HUES48 (cell line): ENCODE measurements around the gene PDLIM3.

Experiments used
- H3K27ac ChIP-seq: one replicate; pipeline ENCODE4 v1.7.0; 2013; ENCODE audit warnings: low read depth, low read length, inconsistent platforms
- H3K27me3 ChIP-seq: 2 replicates; pipeline ENCODE4 v1.6.1; 2013; ENCODE audit warnings: mild to moderate bottlenecking, low read length; ENCODE audit not compliant: control insufficient read depth, insufficient read depth
- H3K36me3 ChIP-seq: 2 replicates; pipeline ENCODE4 v1.6.1; 2013; ENCODE audit warnings: low read length; ENCODE audit not compliant: control insufficient read depth, insufficient read depth
- H3K4me1 ChIP-seq: 2 replicates; pipeline ENCODE4 v1.6.1; 2013; ENCODE audit warnings: mild to moderate bottlenecking, low read length; ENCODE audit not compliant: control insufficient read depth, insufficient read depth
- H3K4me3 ChIP-seq: 2 replicates; pipeline ENCODE4 v1.5.1; 2013; ENCODE audit warnings: mild to moderate bottlenecking, low read depth, low read length
- H3K9ac ChIP-seq: 2 replicates; pipeline ENCODE4 v1.6.1; 2013; ENCODE audit warnings: mild to moderate bottlenecking, low read depth, low read length, moderate library complexity
- H3K9me3 ChIP-seq: 2 replicates; pipeline ENCODE4 v1.6.1; 2013; ENCODE audit warnings: low read length; ENCODE audit not compliant: control insufficient read depth, insufficient read depth

PDLIM3 gene, protein sequence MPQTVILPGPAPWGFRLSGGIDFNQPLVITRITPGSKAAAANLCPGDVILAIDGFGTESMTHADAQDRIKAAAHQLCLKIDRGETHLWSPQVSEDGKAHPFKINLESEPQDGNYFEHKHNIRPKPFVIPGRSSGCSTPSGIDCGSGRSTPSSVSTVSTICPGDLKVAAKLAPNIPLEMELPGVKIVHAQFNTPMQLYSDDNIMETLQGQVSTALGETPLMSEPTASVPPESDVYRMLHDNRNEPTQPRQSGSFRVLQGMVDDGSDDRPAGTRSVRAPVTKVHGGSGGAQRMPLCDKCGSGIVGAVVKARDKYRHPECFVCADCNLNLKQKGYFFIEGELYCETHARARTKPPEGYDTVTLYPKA

DNA sequence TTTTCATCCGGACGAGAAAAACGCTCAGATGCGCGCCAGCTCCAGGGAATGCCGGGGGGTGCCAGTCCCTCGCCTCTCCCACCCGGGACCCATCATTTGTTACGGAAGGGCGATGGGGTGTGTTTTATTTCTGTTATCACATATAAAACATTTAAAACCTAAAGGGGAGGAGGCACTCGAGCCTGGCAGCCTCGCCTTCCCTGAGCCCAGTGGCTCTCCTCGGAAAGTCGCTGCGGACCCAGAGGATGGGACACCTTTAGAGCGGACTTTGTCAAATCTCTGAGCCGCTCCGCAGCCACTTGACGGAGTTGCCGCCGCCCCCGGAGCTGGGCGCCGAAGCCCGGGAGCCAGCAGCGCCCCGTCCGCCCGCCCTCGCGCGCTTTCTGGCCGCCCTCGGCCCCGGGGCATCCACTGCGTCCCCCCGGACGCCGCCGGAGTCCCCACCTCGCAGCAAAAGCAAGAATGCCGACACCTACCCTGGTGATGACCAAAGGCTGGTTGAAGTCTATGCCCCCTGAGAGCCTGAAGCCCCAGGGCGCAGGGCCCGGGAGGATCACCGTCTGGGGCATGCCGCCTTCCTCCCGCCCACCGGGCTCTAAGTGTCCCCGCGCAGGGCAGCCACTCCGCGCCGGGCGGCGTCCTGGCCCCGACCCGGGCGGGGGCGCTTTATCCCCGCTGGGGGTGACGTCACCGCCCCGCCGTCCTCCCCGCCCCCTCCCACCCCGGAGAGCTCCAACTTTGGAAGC is at the start of gene PDLIM3:
TSS of gene PDLIM3 (minus strand) at position 642 of the 746 bp plus-strand sequence. CDS start at position 569, 73 bp downstream.
- Histone ChIP-seq H3K4me1 (peaks cover 8% of the 10 kb centered on the region), H3K9ac (peak within 1 kb of the TSS; percentile 65; the same call in 1 of the 2 replicates), H3K27me3 (peaks cover 56% of the 10 kb centered on the region), H3K27ac (peak within 1 kb of the TSS; percentile 17), H3K36me3 (no peaks in the 10 kb centered on the region), H3K4me3 (peak within 1 kb of the TSS; percentile 77), H3K9me3 (no peaks in the 10 kb centered on the region)

- Histone ChIP-seq H3K9ac (no peak overlapping the region), H3K4me3 (no peak overlapping the region), H3K27me3 (peaks cover 13% of the 10 kb centered on the region), H3K36me3 (no peaks in the 10 kb centered on the region), H3K4me1 (peaks cover 28% of the 10 kb centered on the region), H3K9me3 (no peaks in the 10 kb centered on the region), H3K27ac (no peak overlapping the region)
These were observed 48.5 kb upstream of the PDLIM3 start for GRCh38 chr4:185583813-185584212.

DNA sequence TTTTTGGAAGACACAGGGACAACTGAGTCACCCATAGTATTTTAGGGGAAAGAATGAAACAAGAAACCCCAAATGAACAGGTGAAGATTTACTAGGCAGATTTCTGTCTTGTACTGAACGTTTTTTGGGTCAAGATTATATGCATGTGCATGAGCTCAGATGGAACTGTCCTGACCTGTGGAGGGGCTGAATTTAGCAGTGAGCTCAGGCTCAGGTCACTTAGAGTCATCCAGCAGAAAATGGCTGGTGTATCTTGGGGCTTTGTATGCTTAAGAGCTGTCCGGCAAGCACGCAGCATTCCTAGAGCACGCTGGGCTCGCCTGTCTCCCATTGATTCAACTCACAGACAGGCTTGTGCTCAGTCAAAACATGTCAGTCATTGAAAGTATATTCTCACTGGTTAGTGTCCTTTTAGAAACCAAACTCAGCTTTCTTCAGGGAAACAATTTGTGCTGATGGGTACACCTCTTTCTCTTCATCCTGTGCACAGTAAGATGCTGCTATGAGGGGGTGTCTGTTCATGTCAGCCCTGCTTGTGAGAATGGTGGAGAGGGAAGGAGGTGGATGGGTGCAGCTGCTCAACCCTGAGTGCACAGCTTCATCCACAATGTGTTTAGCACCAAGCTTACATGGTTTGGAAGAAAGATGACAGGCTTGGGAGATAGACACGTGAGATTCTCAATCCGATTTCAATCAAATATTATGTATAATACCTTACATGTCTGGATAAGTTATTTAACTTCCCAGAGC is 47.5 kb upstream of the PDLIM3 start:
- H3K36me3 ChIP-seq: no peaks in the 10 kb centered on the region
- no peak overlapping the region for H3K9ac ChIP-seq
- H3K4me3 ChIP-seq: no peak overlapping the region
- peaks cover 26% of the 10 kb centered on the region for H3K4me1 ChIP-seq
- H3K27ac ChIP-seq: no peak overlapping the region
- peaks cover 8% of the 10 kb centered on the region for H3K27me3 ChIP-seq
- no peaks in the 10 kb centered on the region for H3K9me3 ChIP-seq

DNA sequence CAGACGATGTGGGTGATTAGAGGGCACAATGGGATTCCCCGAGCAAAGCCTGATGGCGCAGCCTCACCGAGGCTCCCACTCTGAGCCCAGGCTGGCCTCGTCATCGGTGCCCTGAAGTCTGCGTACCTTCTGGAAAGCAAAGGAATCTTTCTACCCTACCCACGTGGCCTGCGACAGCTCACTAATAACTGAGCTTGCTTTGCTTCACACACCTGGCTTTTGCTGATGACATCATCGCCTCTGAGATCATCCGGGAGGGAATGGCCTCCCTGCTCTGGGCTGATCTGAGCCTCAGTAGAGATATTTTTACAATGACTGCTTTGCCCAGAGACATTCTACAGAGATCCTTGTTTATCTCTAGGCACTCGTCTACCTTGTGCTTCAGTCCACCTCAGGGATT is 45.4 kb upstream of the PDLIM3 start:
- Histone ChIP-seq H3K9ac (no peak overlapping the region), H3K4me1 (peaks cover 6% of the 10 kb centered on the region), H3K36me3 (no peaks in the 10 kb centered on the region), H3K4me3 (no peak overlapping the region), H3K27ac (no peak overlapping the region), H3K27me3 (peaks cover 4% of the 10 kb centered on the region; the same call in 1 of the 2 replicates), H3K9me3 (no peaks in the 10 kb centered on the region)

- no peak overlapping the region for H3K4me3 ChIP-seq
- H3K27me3 ChIP-seq: no peaks in the 10 kb centered on the region
- peaks cover 8% of the 10 kb centered on the region for H3K4me1 ChIP-seq
- no peaks in the 10 kb centered on the region for H3K36me3 ChIP-seq
- H3K27ac ChIP-seq: no peak overlapping the region
- no peak overlapping the region for H3K9ac ChIP-seq
- no peaks in the 10 kb centered on the region for H3K9me3 ChIP-seq
These were observed 43.0 kb upstream of the PDLIM3 start for GRCh38 chr4:185578284-185578683.

DNA sequence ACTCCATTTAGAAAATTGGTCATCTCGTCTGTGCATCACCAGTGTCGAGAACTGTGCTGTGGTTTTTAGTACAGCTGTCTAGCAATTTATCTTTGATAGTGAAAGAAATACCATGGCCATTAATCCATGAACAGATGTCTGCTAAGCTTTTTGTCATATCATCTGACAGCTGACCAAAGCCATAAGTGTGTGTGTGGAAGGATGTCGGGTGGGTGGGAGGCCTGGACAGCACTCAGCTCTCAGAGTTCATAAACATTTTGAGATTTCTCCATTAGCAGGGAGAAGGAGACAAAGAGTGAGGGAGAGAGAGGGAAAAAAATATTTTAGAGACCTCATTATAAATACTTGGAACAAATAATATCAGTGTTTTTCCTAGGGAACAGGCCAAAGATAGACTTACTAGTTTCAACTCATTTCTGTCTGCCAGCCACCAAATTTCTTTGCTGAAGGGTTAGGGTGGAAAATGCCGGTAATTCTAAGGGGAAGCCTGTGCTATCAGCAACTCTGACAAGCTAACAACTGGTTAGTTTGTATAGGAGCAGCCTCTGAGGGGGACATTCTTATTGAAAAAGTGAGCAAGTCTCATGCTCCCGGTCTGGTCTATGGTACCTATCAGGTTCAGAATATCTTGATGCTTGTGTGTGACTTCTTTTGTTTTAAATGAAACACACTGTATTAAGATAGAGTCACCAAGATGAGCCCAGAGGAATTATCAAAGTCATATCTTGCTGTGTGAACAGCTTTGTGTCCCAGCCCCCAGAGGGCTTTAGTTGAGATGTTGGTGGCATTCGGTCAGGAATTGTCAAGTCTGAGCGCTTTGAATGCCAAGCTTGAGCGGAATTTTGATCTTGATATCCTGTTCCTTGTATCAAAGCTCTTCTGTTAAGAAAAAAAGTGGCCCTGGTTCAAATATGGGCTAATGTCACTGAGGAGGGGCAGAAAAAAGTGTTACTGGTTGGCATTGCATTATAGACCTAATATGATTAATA is 41.9 kb upstream of the PDLIM3 start:
- Histone ChIP-seq H3K9me3 (no peaks in the 10 kb centered on the region), H3K4me3 (no peak overlapping the region), H3K36me3 (no peaks in the 10 kb centered on the region), H3K27me3 (no peaks in the 10 kb centered on the region), H3K9ac (no peak overlapping the region), H3K4me1 (peaks cover 9% of the 10 kb centered on the region), H3K27ac (no peak overlapping the region)

DNA sequence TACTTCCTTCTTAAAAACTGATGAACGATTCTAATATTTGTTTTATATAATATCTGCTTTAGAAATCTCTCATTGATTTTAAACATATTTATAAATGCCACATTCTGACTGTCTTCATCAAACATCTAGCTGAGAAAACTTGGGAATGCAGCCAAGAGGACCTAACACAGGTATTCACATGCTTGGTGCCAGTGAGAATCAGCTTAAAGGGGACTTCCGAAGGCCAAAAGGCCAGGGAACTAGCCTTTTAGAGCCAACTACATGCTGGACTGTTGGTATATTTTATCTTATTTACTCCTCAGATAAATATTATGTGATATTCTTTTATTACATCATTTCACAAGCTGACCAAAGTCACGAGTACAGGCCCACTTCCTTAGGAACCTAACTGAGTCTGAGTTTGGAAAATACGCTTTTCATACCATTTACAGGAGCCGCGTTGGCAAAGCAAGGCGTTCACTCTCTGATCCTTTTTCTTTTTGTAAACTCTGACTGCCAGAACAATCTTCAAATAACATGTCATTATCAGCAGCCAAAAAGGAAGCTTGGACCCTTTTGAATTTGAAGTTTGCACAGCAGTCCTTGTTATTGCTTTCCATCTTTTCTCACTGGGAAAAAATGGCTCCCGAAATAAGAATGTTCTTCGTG is 41.1 kb upstream of the PDLIM3 start:
- Histone ChIP-seq H3K4me3 (no peak overlapping the region), H3K27ac (no peak overlapping the region), H3K9me3 (no peaks in the 10 kb centered on the region), H3K27me3 (no peaks in the 10 kb centered on the region), H3K4me1 (peaks cover 9% of the 10 kb centered on the region), H3K36me3 (no peaks in the 10 kb centered on the region), H3K9ac (no peak overlapping the region)

DNA sequence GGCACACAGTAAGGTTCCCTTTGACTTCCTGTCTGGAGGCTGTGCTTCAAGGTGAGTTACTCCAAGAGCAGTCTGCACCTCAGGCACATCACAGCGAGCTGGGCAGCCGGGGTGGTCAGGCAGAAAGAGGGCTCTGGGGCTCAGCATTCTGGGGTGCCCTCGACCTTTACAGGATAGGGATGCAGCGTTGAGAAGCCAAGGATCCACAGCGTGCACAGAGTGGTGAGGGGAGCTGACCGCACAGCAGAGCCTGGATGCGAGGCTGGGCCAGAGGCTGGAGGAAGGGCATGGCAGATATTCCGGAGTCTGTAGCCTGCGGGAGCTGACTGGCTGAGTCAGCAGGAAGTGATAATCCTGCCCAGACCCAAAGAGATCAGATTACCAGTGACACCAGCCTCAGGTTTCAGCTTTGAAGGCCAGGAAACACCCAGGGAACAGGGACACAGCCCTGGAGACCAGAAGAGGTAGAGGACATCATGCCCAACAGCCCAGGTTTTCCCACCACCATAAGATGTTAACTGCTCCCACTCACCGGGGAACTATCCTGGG is 38.4 kb upstream of the PDLIM3 start:
- H3K9ac ChIP-seq: no peak overlapping the region
- no peak overlapping the region for H3K4me3 ChIP-seq
- peak overlapping the region; percentile 5 for H3K27ac ChIP-seq

DNA sequence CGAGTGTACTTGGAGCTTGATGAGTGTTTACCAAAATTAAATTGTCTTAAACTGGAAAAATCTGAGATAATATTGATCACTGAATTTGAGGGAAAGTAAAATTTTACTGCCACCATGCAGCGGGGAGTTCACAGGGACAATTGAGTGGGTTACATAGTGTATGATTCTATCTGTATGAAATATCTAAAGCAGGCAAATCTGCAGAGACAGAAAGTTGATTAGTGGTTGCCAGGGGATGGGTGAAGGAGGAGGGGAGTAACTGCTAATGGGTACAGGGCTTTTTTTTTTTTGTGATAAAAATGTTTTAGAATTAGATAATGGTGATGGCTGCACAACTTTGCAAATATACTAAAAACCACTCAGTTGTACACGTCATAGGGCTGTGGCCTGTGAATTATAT is 35.4 kb upstream of the PDLIM3 start:
- Histone ChIP-seq H3K4me3 (no peak overlapping the region), H3K9ac (no peak overlapping the region), H3K27me3 (no peaks in the 10 kb centered on the region), H3K36me3 (no peaks in the 10 kb centered on the region), H3K4me1 (peaks cover 9% of the 10 kb centered on the region), H3K9me3 (no peaks in the 10 kb centered on the region), H3K27ac (no peak overlapping the region)

More for the DNA sequence above, 38.4 kb upstream of the PDLIM3 start:
- Histone ChIP-seq H3K4me1 (peaks cover 9% of the 10 kb centered on the region), H3K27me3 (no peaks in the 10 kb centered on the region), H3K36me3 (no peaks in the 10 kb centered on the region), H3K9me3 (no peaks in the 10 kb centered on the region)
